H1 (cell line): ENCODE measurements around the gene CYTH1. TPM values are rescaled to one million over a fixed set of nuclear protein-coding genes. Genes with fewer than 3 reads are reported as not detected.

Experiments
- CTCF ChIA-PET: fragments of 300-600 bp; sonication (Branson Sonifier 250); formaldehyde crosslinking; loops from one replicate; lab custom pipeline; 2021; ENCODE audit not compliant: partially characterized antibody; lab: Charles Lee
- POLR2A ChIA-PET: fragments of 300-600 bp; sonication (Branson Sonifier 250); formaldehyde crosslinking; loops from one replicate; lab custom pipeline; 2021; ENCODE audit warnings: inconsistent platforms; ENCODE audit not compliant: partially characterized antibody; lab: Charles Lee
- DNase-seq, 2 experiments: peaks; one replicate each; pipeline versions ENCODE4 v3.0.0 to v3.0.0-alpha.2; 2010 to 2022; ENCODE audit warnings: low spot score in 2 of 2, low read depth in 1 of 2, mixed read lengths in 1 of 2
- FAIRE-seq: peaks from 2 replicates; lab custom pipeline; 2011; peaks lifted over from hg19 to GRCh38; lab: Jason Lieb, UNC
- H2AFZ ChIP-seq: 2 replicates; pipeline ENCODE4 v1.8.1; 2012; ENCODE audit warnings: low read length, inconsistent platforms
- H2AK5ac ChIP-seq: 2 replicates; pipeline ENCODE4 v1.6.1; 2013; ENCODE audit warnings: low read depth, low read length
- H2BK120ac ChIP-seq: replicated peaks from 2 replicates; pipeline ENCODE3; 2013; ENCODE audit warnings: low read depth, low read length, inconsistent platforms
- H2BK12ac ChIP-seq: 2 replicates; pipeline ENCODE4 v1.6.1; 2013; ENCODE audit warnings: low read depth, low read length
- H2BK15ac ChIP-seq: 2 replicates; pipeline ENCODE4 v1.6.1; 2013; ENCODE audit warnings: low read length
- H2BK20ac ChIP-seq: 2 replicates; pipeline ENCODE4 v1.6.1; 2013; ENCODE audit warnings: low read length
- H2BK5ac ChIP-seq: 2 replicates; pipeline ENCODE4 v1.6.1; 2013; ENCODE audit warnings: low read depth, low read length
- H3K14ac ChIP-seq: 2 replicates; pipeline ENCODE4 v1.6.1; 2013; ENCODE audit warnings: inconsistent platforms; ENCODE audit not compliant: insufficient read length
- H3K18ac ChIP-seq: 2 replicates; pipeline ENCODE4 v1.6.1; 2013; ENCODE audit warnings: low read length; ENCODE audit errors: extremely low read depth
- H3K23ac ChIP-seq: 2 replicates; pipeline ENCODE4 v1.6.1; 2013; ENCODE audit warnings: inconsistent platforms; ENCODE audit not compliant: insufficient read length
- H3K23me2 ChIP-seq: 2 replicates; pipeline ENCODE4 v1.6.1; 2013; ENCODE audit warnings: low read depth, low read length
- H3K27ac ChIP-seq: 2 replicates; pipeline ENCODE4 v1.6.1; 2011; ENCODE audit warnings: low read depth, low read length, inconsistent platforms
- H3K27me3 ChIP-seq, 4 experiments: replicated peaks in 1 of 4; 1 replicate in 1 of 4; 2 replicates in 3 of 4; pipeline versions ENCODE4 v1.6.1 to v1.8.1; 2011 to 2013; ENCODE audit warnings: low read length in 3 of 4, mild to moderate bottlenecking in 3 of 4, inconsistent platforms in 2 of 4, mixed read lengths in 2 of 4, moderate library complexity in 1 of 4; ENCODE audit not compliant: control insufficient read depth in 3 of 4, insufficient read depth in 3 of 4; ENCODE audit errors: extremely low read depth in 1 of 4
- H3K36me3 ChIP-seq, 4 experiments: 2 replicates each; pipeline versions ENCODE4 v1.6.1 to v1.8.1; 2011 to 2013; ENCODE audit warnings: mild to moderate bottlenecking in 4 of 4, low read length in 3 of 4, moderate library complexity in 2 of 4, control low read depth in 1 of 4, inconsistent platforms in 1 of 4; ENCODE audit not compliant: insufficient read depth in 4 of 4, control insufficient read depth in 2 of 4
- H3K4ac ChIP-seq: replicated peaks from 2 replicates; pipeline ENCODE3; 2013; ENCODE audit warnings: low read length, low read depth, mixed read lengths, inconsistent platforms; ENCODE audit not compliant: insufficient read length
- H3K4me1 ChIP-seq, 4 experiments: replicated peaks in 1 of 4; 1 replicate in 1 of 4; 2 replicates in 3 of 4; pipeline versions ENCODE4 v1.6.1 to v1.8.1; 2011 to 2013; ENCODE audit warnings: low read length in 3 of 4, inconsistent platforms in 2 of 4, mixed read lengths in 1 of 4; ENCODE audit not compliant: insufficient read depth in 4 of 4, control insufficient read depth in 3 of 4
- H3K4me2 ChIP-seq, 2 experiments: 2 replicates each; pipeline versions ENCODE4 v1.6.1 to v1.8.1; 2011 to 2013; ENCODE audit warnings: low read depth in 2 of 2, low read length in 2 of 2, control low read depth in 1 of 2, inconsistent platforms in 1 of 2, mild to moderate bottlenecking in 1 of 2; ENCODE audit not compliant: insufficient read depth in 1 of 2
- H3K4me3 ChIP-seq, 4 experiments: fragments of 200-600, 300-600 bp in 1 of 4; sonication (generic), shearing (Covaris generic), sonication (Bioruptor Twin) in 1 of 4; 2 replicates each; pipeline versions ENCODE4 v1.5.1 to v1.8.1; 2011 to 2016; ENCODE audit warnings: low read length in 4 of 4, low read depth in 3 of 4, control low read depth in 2 of 4, inconsistent platforms in 2 of 4, mild to moderate bottlenecking in 2 of 4, mixed read lengths in 1 of 4, moderate library complexity in 1 of 4; ENCODE audit not compliant: insufficient read depth in 2 of 4; ENCODE audit errors: extremely low read depth in 1 of 4
- H3K56ac ChIP-seq: replicated peaks from 2 replicates; pipeline ENCODE3; 2013; ENCODE audit warnings: low read depth, mild to moderate bottlenecking, mixed read lengths, low read length, inconsistent platforms; ENCODE audit not compliant: insufficient read length
- H3K79me1 ChIP-seq: 2 replicates; pipeline ENCODE4 v1.6.1; 2013; ENCODE audit warnings: low read depth, low read length, control low read depth
- H3K79me2 ChIP-seq, 2 experiments: 2 replicates each; pipeline versions ENCODE4 v1.6.1 to v1.8.1; 2012 to 2013; ENCODE audit warnings: low read length in 2 of 2, mild to moderate bottlenecking in 2 of 2, inconsistent platforms in 1 of 2; ENCODE audit not compliant: insufficient read depth in 2 of 2, control insufficient read depth in 1 of 2
- H3K9ac ChIP-seq, 4 experiments: replicated peaks in 1 of 4; 1 replicate in 1 of 4; 2 replicates in 3 of 4; pipeline versions ENCODE4 v1.6.1 to v1.8.1; 2011 to 2013; ENCODE audit warnings: low read depth in 3 of 4, low read length in 3 of 4, control low read depth in 2 of 4, mild to moderate bottlenecking in 2 of 4, moderate library complexity in 2 of 4, inconsistent platforms in 1 of 4; ENCODE audit errors: extremely low read depth in 1 of 4
- H3K9me3 ChIP-seq, 2 experiments: 2 replicates each; pipeline versions ENCODE4 v1.6.1 to v1.8.1; 2012 to 2013; ENCODE audit warnings: mild to moderate bottlenecking in 2 of 2, moderate library complexity in 2 of 2, control low read depth in 1 of 2, inconsistent platforms in 1 of 2, low read depth in 1 of 2, low read length in 1 of 2, mixed read lengths in 1 of 2; ENCODE audit not compliant: insufficient read depth in 2 of 2
- H4K20me1 ChIP-seq, 2 experiments: replicated peaks in 1 of 2; 2 replicates each; pipeline versions ENCODE3 to v1.8.1; 2011 to 2013; ENCODE audit warnings: inconsistent platforms in 2 of 2, low read length in 2 of 2, mild to moderate bottlenecking in 1 of 2; ENCODE audit not compliant: insufficient read depth in 2 of 2, control insufficient read depth in 1 of 2
- H4K5ac ChIP-seq: 2 replicates; pipeline ENCODE4 v1.6.1; 2013; ENCODE audit warnings: low read length, low read depth, mixed read lengths, inconsistent platforms; ENCODE audit not compliant: insufficient read length
- H4K8ac ChIP-seq: 2 replicates; pipeline ENCODE4 v1.8.0; 2013; ENCODE audit warnings: mild to moderate bottlenecking, moderate library complexity, low read length, inconsistent platforms; ENCODE audit not compliant: insufficient read depth; ENCODE audit errors: extremely low read depth
- H4K91ac ChIP-seq: replicated peaks from 2 replicates; pipeline ENCODE3; 2013; ENCODE audit warnings: low read length, mixed read lengths, inconsistent platforms; ENCODE audit not compliant: insufficient read length
- BACH1 ChIP-seq: IDR thresholded peaks from 2 replicates; pipeline ENCODE4 v1.6.1; 2012; ENCODE audit warnings: low read length, improper control_type of control experiment
- CBX8 ChIP-seq: fragments of 300-800, 300-1000 bp; sonication (generic); IDR thresholded peaks from 2 replicates; pipeline ENCODE4 v1.7.1; 2016; ENCODE audit warnings: low read depth, low read length, borderline replicate concordance
- CHD2 ChIP-seq: IDR thresholded peaks from 2 replicates; pipeline ENCODE4 v1.6.1; 2012; ENCODE audit warnings: low read length, improper control_type of control experiment
- EP300 ChIP-seq, 2 experiments: IDR thresholded peaks; 1 replicate in 1 of 2; 2 replicates in 1 of 2; pipeline ENCODE4 v1.6.1; 2011 to 2012; ENCODE audit warnings: low read depth in 2 of 2, low read length in 2 of 2, mild to moderate bottlenecking in 2 of 2, borderline replicate concordance in 1 of 2, inconsistent platforms in 1 of 2, moderate library complexity in 1 of 2
- FOSL1 ChIP-seq: IDR thresholded peaks from 2 replicates; pipeline ENCODE4 v1.6.1; 2011; ENCODE audit warnings: mild to moderate bottlenecking, low read depth, low read length, moderate library complexity; ENCODE audit not compliant: insufficient read depth
- POLR2A ChIP-seq, 2 experiments: IDR thresholded peaks; 1 replicate in 1 of 2; 2 replicates in 1 of 2; pipeline ENCODE4 v1.6.1; 2011; ENCODE audit warnings: low read depth in 2 of 2, low read length in 2 of 2, mild to moderate bottlenecking in 2 of 2; ENCODE audit errors: control extremely low read depth in 1 of 2
- RAD21 ChIP-seq, 2 experiments: IDR thresholded peaks in 1 of 2; conservative IDR thresholded peaks in 1 of 2; 2 replicates each; pipeline ENCODE4 v1.6.1; 2011; ENCODE audit warnings: low read depth in 2 of 2, low read length in 2 of 2, improper control_type of control experiment in 1 of 2, inconsistent platforms in 1 of 2, mild to moderate bottlenecking in 1 of 2, moderate library complexity in 1 of 2
- RXRA ChIP-seq: IDR thresholded peaks from 2 replicates; pipeline ENCODE4 v1.6.1; 2011; ENCODE audit warnings: low read depth, mild to moderate bottlenecking, low read length, moderate library complexity; ENCODE audit not compliant: insufficient read depth
- SIN3A ChIP-seq, 2 experiments: IDR thresholded peaks in 1 of 2; conservative IDR thresholded peaks in 1 of 2; 2 replicates each; pipeline ENCODE4 v1.6.1; 2011 to 2012; ENCODE audit warnings: low read length in 2 of 2, improper control_type of control experiment in 1 of 2, low read depth in 1 of 2, mild to moderate bottlenecking in 1 of 2
- SP1 ChIP-seq: IDR thresholded peaks from 2 replicates; pipeline ENCODE4 v1.6.1; 2011; ENCODE audit warnings: low read depth, low read length
- SP2 ChIP-seq: IDR thresholded peaks from 2 replicates; pipeline ENCODE4 v1.6.1; 2012; ENCODE audit warnings: mild to moderate bottlenecking, low read length, inconsistent platforms
- TAF7 ChIP-seq: optimal IDR thresholded peaks from 2 replicates; pipeline ENCODE3; 2011; ENCODE audit warnings: low read depth, mild to moderate bottlenecking, inconsistent platforms, low read length, moderate library complexity, borderline replicate concordance
- WGBS, 2 experiments: shearing (Covaris generic) in 1 of 2; methylation state at CpG; one replicate each; pipeline versions ENCODE4 v1.1.6 to v1.1.7; 2013 to 2015; ENCODE audit warnings: low lambda C conversion rate in 2 of 2, mixed read lengths in 2 of 2, inconsistent platforms in 1 of 2, low coverage in 1 of 2, missing lambda C conversion rate in 1 of 2; ENCODE audit not compliant: insufficient replicate concordance in 2 of 2, insufficient coverage in 1 of 2, insufficient read length in 1 of 2; ENCODE audit errors: extremely low coverage in 1 of 2, missing lambda C conversion rate in 1 of 2; 5-methylcytosine and 5-hydroxymethylcytosine counted together
- polyA plus RNA-seq, 7 experiments: library from polyadenylated mRNA; depleted of rRNA in 3 of 7; stranded (reverse) in 5 of 7; unstranded in 2 of 7; fragments of >200 nt in 5 of 7; fragments of 200-250 nt in 2 of 7; gene quantifications; 1 replicate in 5 of 7; 2 replicates in 1 of 7; 4 replicates in 1 of 7; pipeline versions ENCODE4 v1.2.1 to v1.2.3, GENCODE V29; 2011 to 2013; ENCODE audit warnings: missing spikeins in 2 of 7, mixed read lengths in 2 of 7
- total RNA-seq: library from RNA; stranded (reverse); fragmentation: NEBNext Ultra II Directional; extraction: Animal tissue kit (Norgen Biotek cat#: 25700); gene quantifications from 2 replicates; pipeline ENCODE4 v1.2.1, GENCODE V29; 2021

Gene CYTH1
- total and polyA plus RNA-seq, 2 of the 8 experiments (the other 6 are each of a cell fraction or from before 2014, with no cell fraction given): 12.8 to 14.8 TPM

DNA sequence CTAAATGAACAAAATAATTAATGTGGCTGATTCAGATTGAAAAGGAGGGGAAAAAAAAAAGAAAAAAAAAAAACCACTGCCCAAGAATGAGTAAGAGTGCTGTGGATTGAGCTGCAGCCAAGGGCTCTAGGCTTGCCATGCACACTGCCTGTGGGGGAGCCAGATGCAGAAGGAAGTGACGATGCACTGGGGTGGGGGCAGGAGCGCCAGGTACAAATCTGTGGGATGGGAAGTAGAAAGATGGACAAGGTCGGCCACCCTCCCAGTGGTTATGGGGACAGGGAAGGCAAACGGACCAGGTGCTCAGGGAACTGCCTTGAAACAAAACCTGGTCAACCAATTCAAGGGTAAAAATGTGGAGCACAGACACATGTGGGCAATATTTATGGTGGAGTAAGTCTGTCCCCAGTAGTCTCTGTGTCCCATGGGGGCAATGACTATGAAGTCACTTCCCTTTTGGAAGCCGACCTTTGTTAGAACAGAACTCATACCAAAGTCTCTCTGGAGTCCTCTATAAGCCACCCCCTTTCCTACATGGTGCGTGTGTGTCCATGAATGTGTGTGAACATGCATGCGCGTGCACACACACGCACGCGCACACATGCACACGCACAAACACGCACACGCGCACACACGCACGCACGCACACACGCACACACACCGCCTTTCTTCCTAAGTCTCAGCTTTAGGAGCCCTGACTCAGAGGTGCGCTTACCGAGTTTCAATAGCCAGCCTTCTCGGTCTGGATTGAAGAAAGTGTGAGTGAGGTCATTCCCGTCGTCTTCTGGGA lies 84.3 kb downstream of the CYTH1 start:
- H3K56ac ChIP-seq: no peak overlapping the region
- no peaks in the 10 kb centered on the region for H3K36me3 ChIP-seq
- 94% methylated on average over 25 of the region's 25 CpGs; no CpG with 5 or more reads in 1 of the 2 experiments for WGBS, 2 experiments
- FAIRE-seq: no peak
- H3K23ac ChIP-seq: no peak overlapping the region
- H4K5ac ChIP-seq: no peak overlapping the region
- POLR2A ChIA-PET: interaction anchor here (0.6 to 1.4 kb wide), 2 partner anchors 87 kb away, joined by 3 read pairs; no protein-coding TSS in a partner anchor
- H2BK20ac ChIP-seq: no peak overlapping the region
- H2BK5ac ChIP-seq: no peak overlapping the region
- no peak overlapping the region for H3K18ac ChIP-seq
- no peak overlapping the region for H3K14ac ChIP-seq
- H4K91ac ChIP-seq: no peak overlapping the region
- no peaks in the 10 kb centered on the region for H3K79me2 ChIP-seq
- no peak overlapping the region for H2BK15ac ChIP-seq
- H3K27me3 ChIP-seq: no peaks in the 10 kb centered on the region
- H3K4me3 ChIP-seq: no peak overlapping the region
- no peak overlapping the region for H3K4ac ChIP-seq
- CTCF ChIA-PET: interaction anchor here (1.3 to 2.2 kb wide), 3 partner anchors 9 to 184 kb away, joined by 3 to 6 read pairs (median 5); no protein-coding TSS in a partner anchor
- H4K8ac ChIP-seq: no peak overlapping the region
- H3K9ac ChIP-seq: no peak overlapping the region
- no peaks in the 10 kb centered on the region for H3K23me2 ChIP-seq
- H2AFZ ChIP-seq: no peak overlapping the region
- no peak overlapping the region for H2AK5ac ChIP-seq
- H2BK12ac ChIP-seq: 0 out of 2 replicates have a peak overlapping the region, but pooled peaks have one; percentile 9
- no peak overlapping the region for H3K27ac ChIP-seq
- no peaks in the 10 kb centered on the region for H3K9me3 ChIP-seq
- no peak overlapping the region for H2BK120ac ChIP-seq
- DNase-seq: no peak
- H3K4me2 ChIP-seq: no peak overlapping the region
- no peaks in the 10 kb centered on the region for H3K79me1 ChIP-seq
- peaks cover 0 to 1% of the 10 kb centered on the region in 2 experiments for H4K20me1 ChIP-seq
- H3K4me1 ChIP-seq: no peaks in the 10 kb centered on the region
- TF ChIP-seq SIN3A (conservative IDR thresholded peaks at IDR 0.05 in 1 of 2, IDR thresholded peaks at IDR 0.05 in 1 of 2; ENCODE audit: low read depth in 1 of 2, low read length in 2 of 2): no peak
- TF ChIP-seq EP300 (IDR thresholded peaks at IDR 0.05; ENCODE audit: borderline replicate concordance in 1 of 2, low read depth in 2 of 2, low read length in 2 of 2): no peak
- no peak for TF ChIP-seq SP1
- TF ChIP-seq TAF7: no peak
- no peak for TF ChIP-seq CBX8
- no peak for TF ChIP-seq RAD21 (IDR thresholded peaks at IDR 0.05 in 1 of 2, conservative IDR thresholded peaks at IDR 0.05 in 1 of 2; ENCODE audit: low read depth in 2 of 2, low read length in 2 of 2)
- no peak for TF ChIP-seq POLR2A (IDR thresholded peaks at IDR 0.05; ENCODE audit: control extremely low read depth in 1 of 2, low read depth in 2 of 2, low read length in 2 of 2)
- no peak for TF ChIP-seq CHD2
- TF ChIP-seq FOSL1: no peak
- TF ChIP-seq SP2: no peak
- TF ChIP-seq BACH1: no peak
- no peak for TF ChIP-seq RXRA
